ENCODE results near the gene PCBP2. TPM values are rescaled to one million over a fixed set of nuclear protein-coding genes. Genes with fewer than 3 reads are reported as not detected.

Gene PCBP2
- polyA plus RNA-seq, 3 donors = 428 to 505 (median 439) TPM

DNA sequence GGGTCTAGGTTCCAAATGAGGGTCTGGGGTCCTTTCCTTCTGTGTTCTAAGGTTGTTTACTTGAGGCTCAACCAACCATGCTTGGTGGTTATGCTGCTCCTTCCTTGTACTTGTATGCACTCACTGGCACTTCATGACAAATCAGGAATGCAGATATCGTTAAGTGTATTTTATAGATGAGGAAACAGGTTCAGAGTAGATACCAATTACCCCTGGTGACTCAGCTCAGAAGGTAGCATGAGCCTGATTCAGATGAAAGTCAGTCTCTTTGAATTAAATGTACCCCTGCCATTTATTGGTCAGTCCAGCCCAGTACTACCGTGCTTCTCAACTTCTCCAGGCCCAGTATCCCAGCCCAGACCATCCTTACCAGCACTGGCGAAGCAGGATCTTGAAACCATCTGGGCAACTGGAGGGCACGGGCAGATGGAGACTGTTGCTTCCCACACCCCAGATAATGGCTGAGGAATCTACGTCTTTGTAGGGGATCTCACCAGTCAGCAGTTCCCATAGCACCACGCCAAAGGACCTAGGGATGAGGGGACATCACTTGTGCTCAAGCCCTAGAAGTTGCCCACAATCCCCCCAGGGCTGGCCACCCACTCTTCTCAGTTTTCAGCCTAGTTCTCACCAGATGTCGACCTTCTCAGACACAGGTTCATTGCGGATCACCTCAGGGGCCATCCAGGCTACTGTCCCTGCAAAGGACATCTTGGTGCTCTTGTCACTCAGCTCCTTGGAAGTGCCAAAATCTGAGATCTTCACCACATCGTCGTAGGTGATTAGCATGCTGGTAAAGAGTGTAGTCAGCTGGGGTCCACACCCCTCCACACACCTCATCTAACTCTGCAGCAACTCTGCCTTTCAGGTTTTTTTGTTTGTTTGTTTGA, 33.0 kb downstream of the PCBP2 start:
- WGBS, 3 donors = 79 to 85% (median 83%) methylated on average over 10 of the region's 10 CpGs
- no peak overlapping the region for H3K27ac ChIP-seq (ENCODE audit: low read depth, low read length)

DNA sequence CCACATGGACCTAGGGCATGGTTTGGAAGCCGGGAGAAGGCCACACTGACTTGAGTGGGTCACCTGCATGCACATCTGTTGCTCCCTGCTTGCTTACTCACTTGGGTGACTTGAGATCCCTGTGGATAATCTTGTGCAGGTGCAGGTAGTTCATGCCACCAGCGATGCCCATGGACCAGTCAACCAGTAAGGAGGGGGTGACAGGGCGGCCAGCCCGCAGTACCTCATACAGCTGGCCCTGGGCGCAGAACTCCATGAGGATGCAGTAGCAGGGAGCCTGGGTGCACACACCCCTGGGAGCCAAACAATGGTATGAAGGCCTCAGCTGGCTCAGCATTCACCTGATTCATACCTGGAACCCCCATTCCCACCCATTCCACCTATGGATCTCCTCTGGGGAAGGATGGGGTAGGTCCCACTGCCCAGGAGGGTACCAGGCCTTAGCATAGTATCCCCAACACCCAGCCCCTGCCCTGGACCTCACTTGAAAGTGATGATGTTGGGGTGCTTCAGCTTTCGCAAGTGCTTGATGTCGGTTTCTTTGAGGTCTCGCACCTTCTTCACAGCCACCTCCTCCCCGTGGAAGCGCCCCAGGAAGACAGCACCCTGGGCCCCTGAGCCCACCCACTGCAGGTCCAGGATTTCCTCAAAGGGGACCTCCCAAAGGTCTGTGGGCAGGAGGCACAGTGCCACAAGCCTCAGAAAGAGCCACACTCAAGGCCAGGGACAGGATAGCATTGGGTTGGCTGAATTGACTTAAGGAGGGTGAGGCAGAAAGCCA, 34.2 kb downstream of the PCBP2 start:
- WGBS, 3 donors = 88 to 97% (median 94%) methylated on average over 10 of the region's 10 CpGs

DNA sequence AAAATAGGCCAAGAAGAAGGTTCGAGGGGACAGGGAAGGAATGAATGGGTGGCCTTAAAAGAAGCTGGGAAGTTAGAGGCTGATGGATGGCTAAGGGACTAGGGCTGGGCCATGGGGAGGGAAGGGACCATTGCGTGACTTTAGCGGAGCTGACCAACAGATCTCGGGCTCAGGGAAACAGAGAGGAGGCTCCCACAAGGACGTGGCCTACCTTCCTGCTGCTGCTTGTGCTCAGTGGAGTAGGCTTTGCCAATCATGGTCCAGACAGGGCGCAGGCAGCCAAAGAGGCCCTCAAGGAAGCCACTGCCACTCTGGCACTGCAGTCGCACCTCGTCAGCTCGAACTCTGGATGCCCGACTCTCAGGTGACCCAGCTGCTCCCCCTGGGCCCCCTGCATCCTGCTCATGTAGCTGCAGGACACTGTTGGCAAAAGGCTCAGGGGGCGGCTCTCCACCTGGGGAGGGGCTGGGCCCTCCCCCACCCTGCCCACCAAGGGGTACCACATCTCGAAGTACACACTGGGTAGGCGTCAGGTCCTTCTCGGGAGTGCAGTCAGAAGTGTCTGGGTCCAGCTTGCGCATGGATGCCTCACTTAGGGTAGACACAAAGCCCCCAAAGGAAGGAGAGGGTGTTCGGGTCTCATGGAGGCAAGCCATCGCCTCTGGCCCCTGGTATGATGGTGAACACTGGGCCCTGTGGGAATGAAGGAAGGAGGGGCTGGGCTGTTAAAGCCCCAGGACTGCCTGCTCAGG, 35.0 kb downstream of the PCBP2 start:
- no peak overlapping the region for H3K27ac ChIP-seq (ENCODE audit: low read depth, low read length)
- 81 to 86% (median 82%) methylated on average over 17 of the region's 17 CpGs for WGBS, 3 donors

More for the DNA sequence above, 34.2 kb downstream of the PCBP2 start:
- H3K27ac ChIP-seq (ENCODE audit: low read depth, low read length) = no peak overlapping the region

DNA sequence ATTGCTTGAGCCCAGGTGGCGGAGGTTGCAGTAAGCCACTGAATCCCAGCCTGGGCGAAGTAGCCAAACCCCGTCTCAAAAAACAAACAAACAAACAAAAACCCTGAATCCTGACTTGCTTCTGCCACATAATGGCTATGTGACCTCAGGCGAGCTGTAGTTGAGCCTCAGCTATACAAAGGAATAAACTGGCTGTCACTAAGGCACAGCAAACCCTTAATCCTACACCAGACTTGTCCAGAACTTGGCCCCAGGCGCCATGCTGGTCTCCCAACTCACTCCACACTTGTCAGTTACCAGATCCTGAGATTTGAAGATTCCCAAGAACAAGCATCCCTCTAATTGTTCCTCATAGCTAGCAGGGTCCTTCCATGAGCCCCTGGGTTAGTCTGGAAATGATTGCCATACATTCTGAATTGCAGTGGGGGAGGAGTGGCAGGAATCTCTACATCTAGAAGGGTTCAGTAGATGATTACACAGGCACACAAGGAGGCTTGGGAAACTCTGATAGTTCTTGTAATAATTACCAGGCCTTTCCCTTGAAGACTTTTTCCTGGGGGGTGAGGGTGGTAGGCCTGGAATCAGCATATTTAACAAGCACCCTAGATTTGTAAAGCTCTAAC, 37.5 kb downstream of the PCBP2 start:
- no peak overlapping the region for H3K27ac ChIP-seq (ENCODE audit: low read depth, low read length)
- 94 to 97% (median 96%) methylated on average over 5 of the region's 5 CpGs for WGBS, 3 donors

DNA sequence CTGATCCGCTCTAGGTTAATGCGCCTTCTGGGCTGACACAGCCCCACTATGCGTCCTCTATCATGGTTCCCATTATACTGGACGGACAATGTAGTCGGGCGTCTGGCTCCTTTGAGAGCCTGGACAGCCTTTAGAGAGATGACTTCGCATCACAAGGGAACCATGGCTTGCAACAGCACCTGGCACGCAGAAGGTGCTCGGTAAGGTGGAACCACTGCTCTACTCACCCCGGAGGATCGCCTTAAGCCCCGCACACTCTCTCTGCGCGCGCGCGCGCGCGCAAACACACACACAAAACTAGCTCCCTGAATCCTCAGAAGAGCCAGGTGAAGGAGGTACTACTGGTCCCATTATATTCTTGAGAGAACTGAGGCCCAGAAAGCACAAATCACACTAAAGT, 40.3 kb downstream of the PCBP2 start:
- 43 to 65% (median 54%) methylated on average over 20 of the region's 20 CpGs for WGBS, 3 donors
- H3K27ac ChIP-seq (ENCODE audit: low read depth, low read length) = peak overlapping the region; percentile 21

DNA sequence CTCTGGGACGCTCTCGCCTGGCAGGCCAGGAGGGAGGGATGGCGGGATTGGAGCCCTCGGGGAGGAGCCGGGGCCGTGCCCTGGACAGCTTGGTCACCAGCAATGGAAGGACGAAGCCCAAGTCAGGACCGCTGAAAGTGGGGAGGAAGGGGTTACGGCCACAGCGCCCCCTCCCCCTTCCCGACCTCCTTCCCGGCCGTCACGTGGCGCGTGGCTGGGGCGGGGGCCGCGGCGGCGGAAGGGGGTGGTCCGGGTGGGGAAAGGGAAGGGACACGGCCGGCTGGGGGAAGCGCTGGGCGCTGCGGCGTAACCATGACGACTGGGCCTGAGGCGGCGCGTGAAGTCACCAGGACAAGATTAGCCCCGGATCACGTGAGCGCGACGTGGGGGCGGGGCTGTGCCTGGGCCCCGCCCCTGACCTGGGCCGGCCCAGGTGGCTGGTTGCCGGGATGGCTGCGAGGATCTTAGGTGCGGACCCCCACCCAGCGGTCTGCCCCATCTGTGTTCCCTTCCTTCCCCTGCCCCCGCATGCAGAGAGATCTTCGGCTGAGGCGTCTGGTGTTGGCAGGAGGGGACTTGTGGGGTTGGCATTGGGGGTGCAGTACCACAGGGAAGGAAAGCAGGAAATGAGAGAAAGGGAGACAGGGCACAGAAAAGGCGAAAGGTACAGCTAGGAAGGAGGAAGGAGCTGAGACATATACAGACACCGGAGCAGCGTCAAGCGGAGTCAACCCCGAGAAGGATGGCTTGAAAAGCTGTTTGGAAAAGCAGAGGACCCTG, 41.1 kb downstream of the PCBP2 start:
- H3K27ac ChIP-seq (ENCODE audit: low read depth, low read length) = peak overlapping the region; percentile 21
- 0 to 3% (median 1%) methylated on average over 39 to 52 of the region's 52 CpGs for WGBS, 3 donors

DNA sequence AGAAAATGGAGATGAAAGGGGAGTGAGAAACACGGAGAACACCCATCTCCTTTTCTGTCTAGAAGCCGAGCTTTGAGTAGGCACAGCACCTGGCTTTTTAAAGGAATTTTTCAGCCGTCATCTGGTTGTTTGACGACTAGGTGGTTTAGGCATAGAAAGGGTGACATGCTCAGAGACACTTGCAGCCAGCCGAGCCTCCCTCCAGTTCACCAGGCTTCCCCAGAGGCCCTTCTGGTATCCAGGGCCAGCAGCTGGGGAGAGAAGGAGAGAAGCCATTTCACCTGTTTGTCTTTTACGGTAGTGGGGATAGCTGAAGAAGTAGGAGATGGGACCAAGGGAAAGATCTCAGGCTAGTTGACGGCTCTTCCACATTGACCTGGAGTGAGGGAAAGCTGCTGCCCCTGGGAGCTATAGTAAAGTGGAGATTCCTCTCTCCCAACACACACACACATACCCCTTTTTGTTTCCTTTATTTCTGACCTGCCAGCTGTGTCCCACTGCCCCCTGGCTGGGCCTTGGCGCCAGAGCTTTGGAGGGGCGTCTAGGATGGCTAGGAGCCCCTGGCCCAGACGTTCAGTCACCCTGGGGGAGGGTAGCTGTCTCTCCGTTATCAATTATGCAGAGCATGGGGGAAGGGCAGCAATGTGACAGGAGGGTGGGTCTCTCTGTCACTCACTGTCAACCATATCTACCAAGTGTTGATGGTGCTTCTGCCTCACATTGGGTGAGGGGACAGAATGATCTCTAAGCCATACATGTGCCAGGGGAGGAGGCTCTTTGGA, 41.9 kb downstream of the PCBP2 start:
- WGBS, 3 donors = 22 to 48% (median 36%) methylated on average over 11 of the region's 11 CpGs
- peak overlapping the region; percentile 3 for H3K27ac ChIP-seq (ENCODE audit: low read depth, low read length)

DNA sequence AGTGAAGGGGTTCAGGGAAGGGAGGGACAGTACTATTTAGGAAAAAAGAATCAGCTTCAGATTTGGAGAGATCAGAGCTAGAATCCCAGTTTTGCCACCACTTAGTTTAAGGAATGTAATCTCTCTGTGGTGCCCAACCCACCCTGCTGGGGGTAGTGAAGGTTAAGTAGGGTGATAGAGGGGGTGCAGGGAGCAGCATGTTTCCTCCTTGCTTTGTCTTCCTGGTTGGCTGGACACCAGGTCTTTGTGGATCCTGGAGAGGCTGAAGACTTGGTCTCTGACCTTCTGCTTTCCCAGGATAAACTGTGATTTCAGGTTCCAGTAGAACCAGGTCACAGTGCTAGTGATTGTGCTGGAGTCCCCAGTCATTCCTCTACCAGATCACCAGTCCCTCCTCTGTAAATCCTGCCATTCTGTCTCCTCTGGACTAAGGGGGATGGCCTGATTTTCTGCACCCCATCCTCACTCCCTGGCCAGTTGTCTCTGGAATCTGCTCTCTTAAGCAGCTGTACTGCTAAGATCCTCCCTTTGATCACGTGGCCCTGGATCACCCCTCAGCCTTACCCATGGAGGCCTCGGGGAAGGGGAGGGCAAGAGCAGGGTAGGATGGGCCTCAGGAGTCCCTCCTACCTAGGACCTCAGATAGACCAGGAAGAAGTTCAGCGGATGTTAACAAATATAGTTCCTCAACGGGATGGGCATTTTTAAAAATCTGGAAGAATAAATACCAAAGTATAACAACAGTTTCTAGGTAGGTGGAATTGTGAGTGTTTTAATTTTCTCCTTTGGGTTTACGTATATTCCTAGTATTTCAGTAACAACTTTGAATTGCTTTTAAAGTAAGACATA, 44.2 kb downstream of the PCBP2 start:
- H3K27ac ChIP-seq (ENCODE audit: low read depth, low read length) = no peak overlapping the region
- 39 to 43% (median 41%) methylated on average over 5 of the region's 5 CpGs for WGBS, 3 donors

DNA sequence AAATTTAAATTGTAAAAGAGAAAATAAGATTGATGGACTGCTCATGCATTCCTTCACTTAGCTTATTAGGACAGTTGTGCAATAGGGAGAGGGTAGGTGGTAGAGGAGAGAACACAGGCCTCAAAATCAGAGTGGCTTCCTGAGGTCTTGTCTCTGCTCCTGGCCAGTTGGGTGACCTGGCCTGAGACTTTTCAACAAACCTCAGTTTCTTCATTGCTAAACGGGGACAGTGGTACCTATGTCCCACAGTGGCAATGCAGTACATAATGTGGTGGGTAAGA, 44.8 kb downstream of the PCBP2 start:
- WGBS, 3 donors = 67 to 89% (median 76%) methylated on average over 1 of the region's 1 CpG
- no peak overlapping the region for H3K27ac ChIP-seq (ENCODE audit: low read depth, low read length)

DNA sequence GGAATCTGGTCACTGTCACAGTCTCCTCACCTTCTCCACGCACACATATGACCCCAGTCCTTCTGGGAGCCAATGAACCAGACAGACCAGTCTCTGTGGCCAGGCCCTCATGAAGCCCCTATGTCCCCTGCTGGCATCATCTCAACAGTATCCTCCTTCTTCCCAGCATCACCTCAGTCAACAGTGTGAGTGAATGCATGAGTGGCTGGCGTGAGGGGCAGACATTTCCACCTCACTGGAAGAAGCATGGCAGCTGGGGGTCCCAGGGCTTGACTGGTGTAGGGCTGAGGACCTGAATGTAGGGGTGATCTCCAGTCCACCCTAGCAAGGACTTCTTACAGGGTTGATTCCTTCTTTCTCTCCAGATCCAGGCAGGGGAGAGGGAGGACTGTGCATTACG, 45.6 kb downstream of the PCBP2 start:
- WGBS, 3 donors = 92 to 93% (median 93%) methylated on average over 3 of the region's 3 CpGs
- no peak overlapping the region for H3K27ac ChIP-seq (ENCODE audit: low read depth, low read length)

DNA sequence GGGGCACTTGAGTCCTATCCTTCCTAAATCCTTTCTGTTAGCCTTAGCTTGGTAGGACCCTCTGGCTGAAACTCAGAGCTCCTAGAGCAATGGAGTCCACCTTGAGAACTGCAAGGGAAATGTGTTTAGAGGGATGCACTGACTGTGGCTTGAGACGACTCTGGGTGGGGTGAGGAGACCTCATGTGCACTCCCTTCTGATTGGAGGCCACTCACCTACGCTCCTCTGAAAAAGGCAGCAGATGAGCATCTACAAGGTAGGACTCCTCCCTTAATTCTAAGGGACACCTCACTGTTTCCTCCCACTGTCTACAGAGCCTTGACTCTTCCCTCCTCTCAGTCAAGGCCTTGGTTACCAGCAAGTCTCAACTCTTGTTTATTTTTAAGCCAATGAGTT, 46.3 kb downstream of the PCBP2 start:
- WGBS, 3 donors = 75 to 82% (median 77%) methylated on average over 2 of the region's 2 CpGs
- H3K27ac ChIP-seq (ENCODE audit: low read depth, low read length) = no peak overlapping the region

DNA sequence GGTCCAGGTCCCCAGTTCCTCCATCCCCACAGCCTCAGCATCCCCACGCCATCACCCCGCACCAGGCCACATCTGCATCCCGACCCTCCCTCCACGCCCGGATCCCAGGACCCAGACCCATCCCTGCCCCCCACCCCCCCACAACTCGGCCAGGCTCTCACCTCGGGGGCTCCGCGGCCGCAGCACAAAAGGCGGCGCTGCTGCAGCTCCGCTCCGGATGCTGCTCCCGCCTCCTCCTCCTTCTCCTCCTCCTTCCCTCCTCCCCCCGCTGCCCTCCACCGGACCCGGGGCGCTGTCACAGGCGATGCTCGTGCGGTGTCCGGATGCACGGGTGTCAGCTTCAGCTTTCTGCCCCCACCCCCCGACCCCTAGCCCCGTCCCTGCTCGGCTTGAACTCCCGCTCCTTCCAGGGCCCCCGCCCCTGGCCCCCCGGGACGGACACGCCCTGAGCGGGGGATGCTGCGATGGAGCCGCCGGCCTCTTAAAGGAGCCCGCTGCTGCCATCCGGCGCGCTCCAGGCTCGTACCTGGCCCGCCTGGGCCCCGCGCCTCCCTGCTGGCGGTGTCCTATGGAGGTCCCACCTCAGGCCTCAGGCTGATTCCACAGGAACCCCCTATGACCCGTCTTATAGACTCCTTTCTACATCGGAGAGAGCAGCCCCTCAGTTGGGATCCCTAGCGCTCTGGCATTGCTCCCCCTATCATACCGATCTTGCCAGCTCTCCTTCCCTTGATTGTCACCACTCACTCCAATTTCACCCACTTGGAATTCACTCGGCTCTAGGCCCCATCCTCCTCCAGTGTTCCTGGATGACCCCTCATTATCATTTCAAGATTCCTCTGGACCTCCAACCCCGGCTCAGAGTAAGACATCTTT, 47.6 kb downstream of the PCBP2 start, which contains the start of gene MAP3K12:
TSS of gene MAP3K12 (minus strand) at position 193 of the 876 bp plus-strand sequence. CDS start 12,067 bp downstream, outside the sequence.
- H3K27ac ChIP-seq (ENCODE audit: low read depth, low read length) = peak within 1 kb of the TSS; percentile 90
- 1 to 2% (median 1%) methylated on average over 38 to 51 of the region's 51 CpGs for WGBS, 3 donors

DNA sequence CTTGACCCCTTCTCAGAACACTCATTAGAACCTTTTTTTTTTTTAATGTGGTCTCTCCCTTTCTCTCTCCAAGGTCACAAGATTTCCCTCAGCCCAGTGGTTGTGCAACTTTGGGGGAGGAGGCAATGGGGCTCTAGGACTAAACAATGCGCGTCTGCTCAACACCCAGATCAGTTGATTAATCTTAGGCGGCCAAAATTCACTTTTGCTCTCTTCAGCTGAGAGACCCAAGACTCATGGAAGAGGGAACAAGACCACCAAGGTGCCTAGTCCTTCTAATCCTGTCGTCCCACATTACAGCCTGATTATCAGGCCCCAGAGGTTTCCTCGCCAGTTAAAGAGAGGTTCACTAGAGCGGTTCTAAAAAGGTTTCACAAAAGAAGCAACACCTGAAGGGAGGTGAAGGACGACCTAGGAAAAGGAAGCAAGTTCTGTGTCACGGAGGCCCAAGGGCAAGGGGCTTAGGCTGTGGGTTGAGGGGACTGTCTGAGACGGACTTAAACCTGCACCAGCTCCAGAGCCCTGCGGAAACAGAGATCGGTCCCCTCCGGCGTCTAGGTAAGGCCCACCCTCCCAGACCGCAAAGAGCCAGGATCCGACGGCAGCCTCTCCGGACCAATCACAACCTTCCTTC, 48.4 kb downstream of the PCBP2 start:
- 0 to 1% (median 1%) methylated on average over 17 of the region's 17 CpGs for WGBS, 3 donors
- peak overlapping the region; percentile 90 for H3K27ac ChIP-seq (ENCODE audit: low read depth, low read length)

DNA sequence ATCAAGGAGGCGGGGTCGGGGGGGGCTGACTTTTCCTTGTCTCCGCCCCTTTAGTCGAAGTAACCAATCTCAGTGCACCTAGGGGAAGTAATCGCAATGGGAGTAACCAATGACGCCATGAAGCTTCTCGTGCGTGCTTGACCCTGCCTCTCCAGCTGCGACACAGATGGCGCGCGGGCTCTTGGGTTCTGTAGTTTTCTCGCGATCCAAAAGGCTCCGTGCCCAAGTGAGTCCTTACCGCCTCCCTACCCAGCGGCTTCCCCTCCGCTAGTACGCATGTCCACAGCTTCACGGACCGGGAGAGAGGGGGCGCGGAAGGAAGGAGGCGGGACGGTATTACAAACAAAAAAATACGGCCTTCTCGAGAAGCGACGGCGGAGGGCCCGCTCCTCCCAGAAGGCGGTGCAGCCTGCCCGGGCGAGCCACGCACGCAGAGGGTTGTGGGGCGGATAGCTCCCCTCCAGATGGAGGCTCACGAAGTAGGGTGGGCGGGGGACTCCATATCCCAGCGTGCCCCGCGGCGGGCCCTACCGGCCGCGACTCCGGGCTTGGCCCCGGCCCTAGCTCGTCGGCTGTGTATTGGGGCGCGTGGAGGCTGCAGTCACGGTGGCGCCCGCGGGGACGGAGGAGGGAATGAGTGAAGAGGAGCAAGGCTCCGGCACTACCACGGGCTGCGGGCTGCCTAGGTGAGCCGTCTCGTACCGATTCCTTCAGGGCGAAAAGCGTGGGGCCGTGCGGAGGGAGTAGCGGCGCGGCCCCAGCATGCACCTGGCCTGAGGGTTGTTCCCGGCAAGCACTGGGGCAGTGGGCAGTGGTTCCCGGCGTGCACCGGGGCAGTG, 49.1 kb downstream of the PCBP2 start, which contains the start of gene TARBP2:
TSS of gene TARBP2 (plus strand) at position 508 of the 839 bp plus-strand sequence. CDS start at position 634, 126 bp downstream.
- peak within 1 kb of the TSS; percentile 90 for H3K27ac ChIP-seq (ENCODE audit: low read depth, low read length)
- 0 to 1% (median 0%) methylated on average over 66 to 74 of the region's 74 CpGs for WGBS, 3 donors

Measured in adipose tissue (tissue), 3 donors.